Measurements from ENCODE around the gene RAD9A.

RAD9A gene

GRCh38 chr11:67442504-67443404 lies 51.0 kb downstream of the RAD9A start:
- no peak for DNase-seq

- DNase-seq: no peak
These were observed 53.7 kb downstream of the RAD9A start for GRCh38 chr11:67445515-67445914.
